Thymus (tissue), 11 donors: ENCODE results near the gene EHBP1L1. TPM values are rescaled to one million over a fixed set of nuclear protein-coding genes. Genes with fewer than 3 reads are reported as not detected.

ENCODE experiments used
- DNase-seq, 9 donors: peaks; one replicate each; pipeline ENCODE4 v3.0.0-alpha.2; 2013; ENCODE audit warnings: low spot score in 9 of 9, low read depth in 6 of 9, missing footprints in 1 of 9
- H3K27ac ChIP-seq, 2 donors: one replicate each; pipeline ENCODE4 v1.5.1; 2013; ENCODE audit warnings: control low read depth in 1 of 2, low read depth in 1 of 2, low read length in 1 of 2, mild to moderate bottlenecking in 1 of 2, moderate library complexity in 1 of 2
- H3K27me3 ChIP-seq, 2 donors: one replicate each; pipeline ENCODE4 v1.5.1; 2013; ENCODE audit warnings: low read length in 1 of 2; ENCODE audit not compliant: control insufficient read depth in 2 of 2, insufficient read depth in 1 of 2
- H3K36me3 ChIP-seq, 2 donors: one replicate each; pipeline ENCODE4 v1.5.1; 2013; ENCODE audit warnings: low read length in 1 of 2, mild to moderate bottlenecking in 1 of 2, moderate library complexity in 1 of 2; ENCODE audit not compliant: control insufficient read depth in 2 of 2, insufficient read depth in 2 of 2
- H3K4me1 ChIP-seq, 2 donors: one replicate each; pipeline ENCODE4 v1.5.1; 2013; ENCODE audit warnings: low read length in 2 of 2; ENCODE audit not compliant: control insufficient read depth in 2 of 2, insufficient read depth in 2 of 2
- H3K4me3 ChIP-seq, 2 donors: one replicate each; pipeline ENCODE4 v1.5.1; 2013; ENCODE audit warnings: low read length in 2 of 2, control low read depth in 1 of 2, mild to moderate bottlenecking in 1 of 2
- H3K9me3 ChIP-seq, 2 donors: one replicate each; pipeline ENCODE4 v1.5.1; 2013; ENCODE audit warnings: low read length in 1 of 2, mild to moderate bottlenecking in 1 of 2; ENCODE audit not compliant: control insufficient read depth in 2 of 2, insufficient read depth in 1 of 2
- WGBS: extraction: QIAGEN DNeasy Blood & Tissue Kit; methylation state at CpG from one replicate; pipeline ENCODE4 v1.1.7; 2013; 5-methylcytosine and 5-hydroxymethylcytosine counted together
- polyA plus RNA-seq: library from polyadenylated mRNA; stranded (reverse); fragments of 200-250 nt; gene quantifications from one replicate; pipeline ENCODE4 v1.2.3, GENCODE V29; 2013
- total RNA-seq: library from RNA; stranded (reverse); fragments of 120-200 nt; gene quantifications from one replicate; pipeline ENCODE4 v1.2.4, GENCODE V29; 2013
- donor health status: healthy.

The EHBP1L1 gene
- total and polyA plus RNA-seq, 2 donors = 19.9 to 66.5 TPM

DNA sequence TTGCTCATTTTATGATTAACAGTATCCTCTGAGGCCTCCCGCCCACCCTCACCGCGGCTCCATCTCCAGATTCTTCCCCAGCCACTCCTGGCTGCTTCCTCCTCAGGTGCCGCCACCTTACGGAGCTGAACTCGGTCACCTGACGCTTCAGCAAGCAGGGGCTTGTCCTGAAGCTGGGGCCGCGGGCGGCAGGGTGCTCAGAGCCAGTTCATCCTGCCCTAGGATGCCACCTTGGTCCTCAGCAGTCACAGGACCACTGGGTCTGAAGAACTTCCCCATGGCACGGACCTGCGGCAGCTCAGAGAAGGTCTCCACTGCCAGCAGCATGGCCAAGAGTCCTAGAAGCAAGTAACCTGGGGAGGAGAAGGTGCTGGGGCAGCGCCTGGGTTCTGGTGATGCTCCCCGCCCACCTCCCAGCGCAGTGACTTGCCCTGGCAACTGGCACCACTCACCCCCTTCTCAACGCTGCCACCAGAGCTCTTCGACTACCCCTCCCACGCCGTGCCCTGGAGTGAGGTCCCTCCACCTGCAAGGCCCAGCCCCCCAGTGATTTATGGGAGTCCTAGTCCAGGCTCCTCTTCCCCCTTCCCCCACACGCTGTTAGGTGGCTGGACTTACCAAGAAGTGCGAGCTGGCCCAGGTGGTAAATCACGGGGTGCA lies 17.1 kb downstream of the EHBP1L1 start:
- Histone ChIP-seq H3K36me3 (peaks cover 32 to 35% of the 10 kb centered on the region in 2 donors), H3K27ac (no peak overlapping the region), H3K9me3 (no peaks in the 10 kb centered on the region), H3K4me3 (no peak overlapping the region), H3K4me1 (peaks cover 2 to 44% of the 10 kb centered on the region in 2 donors), H3K27me3 (peaks cover 0 to 27% of the 10 kb centered on the region in 2 donors)
- WGBS = 93% methylated on average over 22 of the region's 22 CpGs
- no peak for DNase-seq

DNA sequence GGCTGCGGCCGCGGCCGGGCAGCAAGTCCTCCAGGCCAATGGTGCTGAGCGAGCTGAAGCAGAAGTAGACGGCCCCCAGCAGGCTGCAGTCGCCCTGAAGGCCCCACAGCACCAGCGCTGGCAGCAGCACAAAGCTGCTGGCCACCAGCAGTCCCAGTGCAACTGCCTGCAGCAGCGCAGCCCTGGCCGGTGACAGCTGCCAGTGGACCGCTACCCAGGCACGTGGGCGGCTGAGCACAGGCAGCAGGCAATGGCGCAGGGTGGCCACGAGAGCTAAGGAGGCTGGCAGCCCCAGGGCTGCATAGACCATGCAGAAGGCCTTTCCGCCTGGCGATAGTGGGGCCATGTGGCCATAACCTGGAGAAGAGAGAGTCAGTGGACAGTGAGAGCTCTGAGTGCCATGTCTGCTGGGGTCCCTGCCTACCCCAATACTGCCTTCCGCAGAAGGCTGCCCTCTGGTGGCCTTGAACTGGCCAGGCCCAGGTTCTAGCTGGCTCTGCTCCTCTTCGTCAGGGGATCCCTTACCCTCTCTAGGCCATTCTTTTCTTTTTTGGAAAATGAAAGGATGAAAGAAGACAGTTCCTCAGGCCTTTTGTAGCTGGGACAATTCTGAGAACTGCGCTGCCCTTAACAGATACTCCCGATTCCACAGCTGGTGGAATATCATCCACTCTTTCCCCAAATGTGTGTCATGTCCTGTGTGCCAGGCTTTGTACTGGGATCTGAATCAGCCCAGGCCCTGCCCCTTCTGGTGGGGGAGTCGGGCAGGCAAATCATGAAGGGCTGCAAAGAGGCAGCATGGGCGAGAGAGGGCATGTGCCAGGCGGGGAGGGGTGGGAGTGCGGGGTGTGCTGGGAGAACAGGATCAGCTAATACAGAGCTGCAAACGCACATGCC lies 17.9 kb downstream of the EHBP1L1 start:
- peak in 3 of 9 donors; percentile 53 to 63 (median 60) for DNase-seq

DNA sequence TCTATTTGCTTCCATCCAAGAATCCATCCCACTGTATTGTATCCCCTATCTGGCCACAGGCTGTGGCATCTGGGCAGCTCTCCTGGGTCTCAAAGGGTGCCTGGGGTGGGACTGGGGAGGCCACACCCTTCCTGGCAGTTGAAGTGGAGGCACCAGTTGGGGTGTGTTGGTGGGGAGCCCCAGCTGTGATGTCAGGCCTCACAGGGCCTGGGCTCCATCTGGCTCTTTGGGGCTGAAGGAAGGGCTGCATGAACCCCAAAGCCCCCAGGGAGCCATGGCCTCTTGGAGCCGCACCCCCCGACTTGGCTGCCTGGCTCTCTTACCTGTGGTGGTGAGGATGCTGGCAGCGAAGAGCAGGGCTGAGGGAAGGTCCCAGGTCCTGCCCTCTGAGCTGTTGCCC lies 19.3 kb downstream of the EHBP1L1 start:
- peaks cover 2 to 23% of the 10 kb centered on the region in 2 donors for H3K4me1 ChIP-seq

More for the DNA sequence above, 17.9 kb downstream of the EHBP1L1 start:
- H3K4me1 ChIP-seq = peaks cover 2 to 36% of the 10 kb centered on the region in 2 donors
- H3K9me3 ChIP-seq = no peaks in the 10 kb centered on the region
- peaks cover 0 to 27% of the 10 kb centered on the region in 2 donors for H3K27me3 ChIP-seq
- 95% methylated on average over 26 of the region's 26 CpGs for WGBS
- no peak overlapping the region for H3K27ac ChIP-seq
- H3K4me3 ChIP-seq = no peak overlapping the region
- peaks cover 40 to 43% of the 10 kb centered on the region in 2 donors for H3K36me3 ChIP-seq

DNA sequence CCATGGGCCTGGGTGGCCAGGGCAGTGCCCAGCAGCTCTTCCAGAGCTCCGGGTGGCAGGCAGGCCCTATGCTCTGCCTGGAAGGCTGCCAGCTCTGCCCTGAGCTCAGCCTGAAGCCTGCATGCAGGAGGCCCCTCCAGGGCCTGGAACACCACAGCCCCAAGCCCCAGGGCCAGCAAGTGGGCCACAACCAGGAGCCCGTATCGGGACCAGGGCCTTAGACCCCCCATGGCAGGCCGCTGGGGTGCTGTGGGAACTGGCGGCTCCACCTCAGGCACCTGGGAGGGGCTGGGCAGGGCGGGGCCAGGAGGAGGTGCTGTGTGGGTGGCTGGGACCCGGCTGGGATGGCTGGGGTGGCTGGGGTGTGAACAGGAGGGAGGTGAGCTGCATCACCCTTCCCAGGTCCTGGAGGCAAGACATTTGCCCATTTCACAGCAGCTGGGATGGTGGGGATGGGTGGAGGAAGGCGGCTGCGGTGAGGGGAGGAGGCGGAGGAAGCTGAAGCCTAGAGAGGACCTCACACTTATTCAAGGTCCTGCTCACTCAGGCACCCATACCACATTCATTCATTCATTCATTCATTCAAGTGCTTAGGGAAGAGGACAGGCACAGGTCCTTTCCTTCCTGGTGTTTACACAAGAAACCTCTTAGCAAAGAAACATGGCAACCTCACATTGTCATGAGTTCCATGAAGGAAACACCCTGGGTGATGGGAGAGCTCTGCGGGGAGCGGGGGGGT lies 19.9 kb downstream of the EHBP1L1 start, which contains the start of gene KCNK7:
KCNK7 (minus strand) TSS at position 258 of the 739 bp plus-strand sequence; CDS start at position 230, 28 bp downstream.
- DNase-seq = no peak
- WGBS = 92% methylated on average over 12 of the region's 12 CpGs
- peak within 1 kb of the TSS in 1 of 2 donors; percentile 20 for H3K27ac ChIP-seq
- peaks cover 45 to 55% of the 10 kb centered on the region in 2 donors for H3K36me3 ChIP-seq
- no peaks in the 10 kb centered on the region for H3K9me3 ChIP-seq
- peaks cover 2 to 22% of the 10 kb centered on the region in 2 donors for H3K4me1 ChIP-seq
- no peak within 1 kb of the TSS for H3K4me3 ChIP-seq
- peaks cover 0 to 27% of the 10 kb centered on the region in 2 donors for H3K27me3 ChIP-seq

More for the DNA sequence above, 19.3 kb downstream of the EHBP1L1 start:
- Histone ChIP-seq H3K27ac (peak overlapping the region in 1 of 2 donors; percentile 20), H3K9me3 (no peaks in the 10 kb centered on the region), H3K4me3 (no peak overlapping the region), H3K27me3 (peaks cover 0 to 27% of the 10 kb centered on the region in 2 donors), H3K36me3 (peaks cover 47 to 55% of the 10 kb centered on the region in 2 donors)
- WGBS = 95% methylated on average over 3 of the region's 3 CpGs
- DNase-seq = no peak

DNA sequence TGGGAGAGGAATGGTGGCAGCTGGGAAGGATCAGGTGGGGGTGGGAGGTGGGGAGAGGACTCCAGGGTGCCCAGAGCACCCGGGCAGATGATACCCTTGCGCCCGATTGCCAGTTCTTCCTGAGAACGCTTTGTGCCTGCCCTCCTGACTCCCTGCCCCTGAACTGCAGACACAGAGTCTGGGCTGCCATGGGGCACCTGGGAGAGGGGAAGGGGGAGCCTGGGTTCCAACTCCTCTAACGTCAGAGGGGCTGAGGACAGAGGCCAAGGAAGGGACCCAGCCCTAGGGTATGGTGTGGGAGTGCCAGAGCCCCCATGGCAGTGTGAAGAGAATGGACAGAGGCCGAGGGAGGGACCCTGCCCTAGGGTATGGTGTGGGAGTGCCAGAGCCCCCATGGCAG lies 20.7 kb downstream of the EHBP1L1 start:
- Histone ChIP-seq H3K9me3 (no peaks in the 10 kb centered on the region), H3K36me3 (peaks cover 45 to 55% of the 10 kb centered on the region in 2 donors), H3K27me3 (peaks cover 0 to 21% of the 10 kb centered on the region in 2 donors), H3K4me3 (no peak overlapping the region), H3K4me1 (peaks cover 2 to 22% of the 10 kb centered on the region in 2 donors), H3K27ac (no peak overlapping the region)
- no peak for DNase-seq
- 96% methylated on average over 6 of the region's 6 CpGs for WGBS

DNA sequence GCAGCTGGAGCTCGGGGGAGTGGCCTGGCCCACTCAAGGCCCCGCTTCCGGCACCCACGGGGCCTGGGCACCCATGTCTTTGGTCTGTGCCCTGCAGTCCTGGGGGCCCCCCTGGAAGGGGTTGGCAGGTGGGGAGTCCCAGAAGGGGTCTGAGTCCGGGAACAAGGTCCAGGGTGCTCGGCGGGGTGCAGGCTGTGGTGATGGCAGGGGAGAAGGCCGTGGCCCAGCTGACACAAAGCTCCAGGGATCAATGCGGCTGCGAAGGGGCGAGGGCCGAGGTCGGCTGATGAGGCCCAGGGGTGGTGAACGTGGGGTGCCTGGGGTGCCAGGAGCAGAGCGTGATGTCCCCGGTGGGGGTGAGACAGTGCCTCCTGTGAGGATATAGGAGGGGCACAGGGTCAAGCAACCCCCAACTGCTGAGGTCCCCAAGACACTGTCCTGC lies 22.4 kb downstream of the EHBP1L1 start:
- 98% methylated on average over 16 of the region's 16 CpGs for WGBS
- no peak overlapping the region for H3K4me3 ChIP-seq
- H3K36me3 ChIP-seq = peaks cover 40 to 49% of the 10 kb centered on the region in 2 donors
- H3K27me3 ChIP-seq = peaks cover 0 to 5% of the 10 kb centered on the region in 2 donors
- no peaks in the 10 kb centered on the region for H3K9me3 ChIP-seq
- peaks cover 2 to 9% of the 10 kb centered on the region in 2 donors for H3K4me1 ChIP-seq
- no peak for DNase-seq
- no peak overlapping the region for H3K27ac ChIP-seq

DNA sequence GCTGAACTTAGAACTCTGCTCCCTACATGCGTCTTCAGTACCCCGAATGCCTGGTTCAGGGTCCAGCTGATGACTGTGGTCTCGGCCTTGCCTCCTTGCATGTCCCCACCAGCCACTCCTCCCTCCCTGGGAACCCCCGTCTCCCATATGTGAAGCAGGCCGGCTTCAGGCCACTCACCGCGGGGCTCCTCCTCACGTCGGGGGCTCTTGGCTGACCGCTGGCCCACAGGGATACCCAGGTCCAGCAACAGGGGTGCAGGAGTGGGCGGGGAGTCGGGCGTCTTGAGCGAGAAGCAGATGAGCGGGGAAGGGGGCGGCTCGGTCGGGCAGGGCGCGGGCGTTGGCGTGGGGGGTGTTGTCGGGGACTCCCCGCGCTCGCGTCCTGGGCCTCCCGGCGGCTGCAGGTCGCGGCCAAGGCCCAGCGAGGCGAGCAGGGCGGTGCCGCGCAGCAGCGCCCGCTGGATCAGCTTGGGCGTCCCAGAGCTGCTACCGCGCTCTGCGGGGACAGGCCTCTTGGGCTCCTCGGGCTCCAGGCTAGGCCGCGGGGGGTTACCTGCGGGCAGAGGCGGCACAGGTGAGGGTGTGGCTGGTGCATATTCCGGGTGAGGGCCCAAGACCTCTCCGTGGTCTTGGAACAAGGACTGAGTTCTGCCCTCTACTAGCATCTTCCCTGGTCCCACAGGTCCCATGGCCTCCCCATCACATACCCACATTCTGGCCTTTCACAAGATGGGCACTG lies 23.5 kb downstream of the EHBP1L1 start:
- no peak overlapping the region for H3K4me3 ChIP-seq
- DNase-seq = no peak
- H3K27me3 ChIP-seq = no peaks in the 10 kb centered on the region
- H3K9me3 ChIP-seq = no peaks in the 10 kb centered on the region
- H3K27ac ChIP-seq = no peak overlapping the region
- H3K4me1 ChIP-seq = peaks cover 0 to 3% of the 10 kb centered on the region in 2 donors
- peaks cover 45 to 55% of the 10 kb centered on the region in 2 donors for H3K36me3 ChIP-seq
- 96% methylated on average over 49 of the region's 49 CpGs for whole genome bisulfite sequencing

DNA sequence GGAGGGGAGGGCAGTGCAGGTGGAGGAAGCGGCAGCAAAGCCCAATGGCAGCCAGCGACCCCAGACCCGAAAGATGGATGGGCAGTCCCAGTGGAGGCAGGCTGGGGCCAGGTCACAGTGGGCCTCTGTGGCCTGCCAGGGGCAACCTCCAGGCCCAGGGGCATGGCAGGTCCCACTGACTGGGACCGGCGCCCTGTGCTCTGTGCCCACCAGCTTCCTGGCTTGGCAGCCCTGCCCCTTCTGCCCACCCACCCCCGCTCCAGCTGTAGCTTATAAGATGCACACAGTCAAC lies 24.0 kb downstream of the EHBP1L1 start:
- H3K4me1 ChIP-seq = peaks cover 0 to 3% of the 10 kb centered on the region in 2 donors
- no peaks in the 10 kb centered on the region for H3K27me3 ChIP-seq
- no peak overlapping the region for H3K27ac ChIP-seq
- 97% methylated on average over 6 of the region's 6 CpGs for WGBS
- H3K9me3 ChIP-seq = no peaks in the 10 kb centered on the region
- DNase-seq = no peak
- H3K36me3 ChIP-seq = peaks cover 49 to 61% of the 10 kb centered on the region in 2 donors
- no peak overlapping the region for H3K4me3 ChIP-seq
